Measurements from ENCODE around the gene TEC.
"Not testable (repeated sequence)": the region's sequence is repeated elsewhere in the genome, so short reads cannot be mapped to it uniquely, and the experiment has no call there.

The TEC gene

DNA sequence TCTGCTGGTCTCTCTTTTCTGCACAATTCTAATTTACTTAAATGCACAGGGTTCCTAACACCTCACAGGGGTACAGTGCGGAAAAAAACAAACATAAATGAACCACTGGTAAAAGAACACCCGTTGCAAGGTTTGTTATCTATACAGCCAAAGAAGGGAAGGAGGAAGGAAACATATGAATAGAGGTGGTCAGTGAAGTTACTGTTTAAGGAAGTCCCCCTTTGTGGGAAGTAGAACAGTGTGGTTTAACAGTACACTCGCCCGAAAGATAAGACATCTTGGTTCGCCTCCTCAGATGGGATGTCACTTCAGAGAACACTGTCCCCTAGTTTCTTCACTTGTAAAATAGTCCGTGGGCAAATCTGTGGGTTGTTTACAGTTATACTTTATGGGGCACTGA lies 57.5 kb downstream of the TEC start:
- DNase-seq, result no peak
- intact Hi-C loops (cut with DNase I), result no loop called here

DNA sequence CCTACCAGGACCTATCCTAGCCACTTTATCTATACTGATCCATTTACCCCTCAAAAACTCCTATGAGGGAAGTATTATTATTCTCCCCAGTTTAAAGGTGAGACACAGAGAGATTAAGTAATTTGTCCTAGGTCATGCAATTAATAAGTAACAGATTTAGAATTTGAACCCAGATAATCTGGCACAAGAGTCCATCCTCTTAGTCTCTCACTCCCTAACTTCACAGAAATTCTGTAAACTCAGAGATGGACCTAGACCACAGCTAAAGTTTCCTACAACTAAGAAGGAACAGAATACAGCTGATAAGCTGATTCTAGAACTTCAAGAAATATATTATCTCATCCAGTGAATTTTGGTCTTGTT lies 58.7 kb downstream of the TEC start:
- intact Hi-C loops (cut with DNase I), result no loop called here
- no peak for DNase-seq

DNA sequence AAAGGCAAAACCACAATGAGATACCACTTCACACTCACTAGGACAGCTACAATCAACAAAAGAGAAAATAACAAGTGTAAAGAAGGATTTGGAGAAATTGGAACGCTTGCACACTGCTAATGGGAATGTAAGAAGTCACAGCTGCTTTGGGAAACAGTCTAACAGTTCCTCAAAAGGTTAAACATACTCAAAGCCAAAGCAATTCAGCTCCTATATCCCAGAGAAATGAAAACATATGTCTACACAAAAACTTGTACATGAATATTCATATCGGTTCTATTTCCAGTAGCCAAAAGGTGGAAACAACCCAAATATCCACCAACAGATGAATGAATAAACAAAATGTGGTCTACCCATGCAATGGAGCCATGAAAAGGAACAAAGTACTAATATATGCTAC lies 64.0 kb downstream of the TEC start:
- DNase-seq, result no peak
- intact Hi-C loops (cut with DNase I), result no loop called here

DNA sequence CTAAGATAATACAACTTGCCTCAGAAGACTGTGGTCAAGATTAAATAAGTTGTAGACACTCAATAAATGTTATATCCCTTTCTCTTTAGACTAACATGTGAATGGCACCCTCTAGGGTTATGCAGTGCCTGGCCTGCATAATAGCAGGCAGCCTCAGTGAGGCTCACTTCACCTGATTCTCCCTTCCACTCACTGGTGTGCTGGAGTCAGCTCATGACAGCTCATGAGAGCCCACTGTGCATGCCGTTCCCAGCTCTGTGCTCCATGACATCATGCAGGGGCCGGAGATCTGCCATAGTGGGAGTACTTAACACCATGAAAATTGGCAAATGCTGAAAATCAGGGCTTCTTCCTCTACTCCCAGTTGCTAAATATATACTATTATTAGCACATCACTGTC lies 64.5 kb downstream of the TEC start:
- DNase-seq, result no peak
- intact Hi-C loops (cut with DNase I), result no loop called here

DNA sequence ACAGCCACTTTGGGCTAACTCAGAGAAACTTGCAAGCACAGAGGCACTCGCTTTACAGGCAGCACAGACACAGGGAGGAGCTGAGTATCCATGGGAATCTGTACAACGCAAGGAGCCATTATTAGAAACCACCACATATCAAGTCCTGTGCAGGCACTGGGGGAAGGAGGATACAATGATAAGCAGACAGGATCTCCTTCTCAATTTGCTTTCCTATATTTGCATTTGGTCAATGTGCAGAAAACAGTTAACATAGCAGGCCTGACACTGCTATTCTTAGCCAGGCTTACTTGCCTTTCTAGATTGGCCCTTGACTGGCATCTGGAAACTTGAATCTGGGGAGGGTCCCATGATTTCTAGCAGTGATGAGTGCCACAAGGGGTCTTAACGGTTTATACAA lies 65.8 kb downstream of the TEC start:
- intact Hi-C loops (cut with DNase I), result no loop called here
- no peak for DNase-seq

DNA sequence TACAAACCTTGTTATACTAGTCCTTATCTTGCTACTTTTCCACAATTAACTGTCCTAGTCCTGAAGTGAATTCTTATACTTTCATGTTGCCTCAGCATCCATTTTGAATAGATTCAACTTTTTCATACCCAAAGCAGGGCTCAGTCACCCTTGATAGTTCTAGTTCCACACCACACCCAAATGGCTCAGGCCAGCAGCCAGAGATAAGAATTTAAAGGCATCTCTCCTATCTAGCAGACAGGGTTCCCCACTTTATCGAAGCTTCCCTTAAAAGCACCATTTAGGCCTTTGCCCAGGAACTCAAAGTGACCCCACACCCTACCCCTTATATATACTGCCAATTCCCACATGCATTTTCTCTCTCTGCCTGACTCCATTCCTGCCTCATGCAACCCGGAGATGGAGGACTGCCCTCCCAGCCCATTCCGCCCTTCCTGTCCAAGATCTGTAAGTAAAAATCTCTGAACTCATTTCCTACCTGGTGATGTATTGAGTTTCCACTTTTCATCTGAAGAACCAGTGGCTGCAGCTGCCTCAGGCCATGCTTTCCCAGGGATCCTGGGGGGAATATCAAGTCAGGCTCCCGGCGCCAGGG lies 71.9 kb downstream of the TEC start:
- intact Hi-C loops (cut with DNase I), result no loop called here
- DNase-seq, result no peak

DNA sequence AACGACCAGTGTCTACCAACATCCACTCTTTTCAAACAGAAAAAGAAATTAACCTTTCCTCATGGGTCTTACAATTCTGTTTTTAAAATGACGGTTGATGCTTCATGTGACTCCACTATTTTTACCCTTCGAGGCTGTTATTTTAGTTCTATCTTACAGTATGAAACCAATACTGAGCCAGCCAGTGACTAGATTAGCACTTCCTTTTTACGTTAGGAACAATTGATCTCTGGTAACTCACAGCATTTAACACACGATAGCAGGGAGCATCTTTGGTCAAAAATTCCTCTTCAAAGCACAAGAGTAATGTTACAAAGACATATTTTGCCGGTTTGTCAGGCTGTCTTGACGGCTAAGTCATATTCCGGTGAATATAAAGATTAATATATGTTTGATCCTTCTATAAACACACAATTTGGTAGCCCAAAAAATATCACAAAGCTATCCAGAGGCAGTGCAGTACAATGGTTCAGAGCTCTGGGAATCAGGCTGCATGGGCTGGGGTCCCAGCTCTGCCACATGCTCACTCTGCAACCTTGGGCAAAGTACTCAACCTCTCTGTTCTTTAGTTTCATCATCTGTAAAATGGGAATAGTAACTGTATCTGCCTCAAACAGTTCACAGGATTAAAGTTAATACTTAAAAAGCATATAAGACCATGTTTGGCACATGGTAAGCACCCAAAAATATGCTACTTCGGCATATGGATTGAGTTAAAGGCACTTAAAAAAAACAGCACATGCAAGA lies 72.7 kb downstream of the TEC start:
- DNase-seq, result no peak
- intact Hi-C loops (cut with DNase I), result no loop called here

DNA sequence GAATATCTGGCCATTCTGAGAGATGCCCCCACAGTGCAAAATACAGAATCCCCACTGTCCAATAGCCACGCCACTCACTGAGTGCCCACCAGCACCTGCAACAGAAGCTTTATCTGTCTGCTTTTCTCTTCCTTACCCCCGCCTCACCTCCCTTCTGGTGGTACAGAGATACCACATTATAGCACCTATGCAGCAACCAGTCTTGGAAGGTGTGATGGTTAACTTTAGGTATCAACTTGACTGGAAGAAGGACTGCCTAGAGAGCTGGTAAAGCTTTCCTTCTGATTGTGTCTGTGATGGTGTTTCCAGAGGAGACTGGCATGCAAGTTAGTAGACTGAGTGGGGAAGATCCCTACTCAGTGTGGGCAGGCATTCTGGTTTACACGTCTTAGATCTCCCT lies 73.8 kb downstream of the TEC start:
- no peak for DNase-seq
- intact Hi-C loops (cut with DNase I), result no loop called here

DNA sequence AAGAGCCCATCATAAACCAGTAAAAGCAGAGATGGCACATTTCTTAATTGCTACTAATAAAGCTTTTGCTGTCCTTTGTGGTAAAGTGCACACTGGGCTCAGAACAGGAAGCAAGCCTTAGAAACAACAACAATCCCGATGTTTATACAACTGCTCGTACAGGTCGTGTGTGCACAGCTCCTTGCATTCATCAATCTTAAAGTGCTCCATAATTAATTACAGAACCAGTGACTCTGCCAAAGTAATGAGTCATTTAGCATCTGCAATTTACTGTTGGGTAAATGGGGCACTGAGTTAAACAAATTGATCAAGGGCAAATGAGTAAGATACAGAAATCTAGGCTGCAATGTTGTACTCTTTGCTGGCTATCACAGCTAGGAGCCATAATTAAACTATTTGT lies 74.3 kb downstream of the TEC start:
- intact Hi-C loops (cut with DNase I), result no loop called here
- no peak for DNase-seq

DNA sequence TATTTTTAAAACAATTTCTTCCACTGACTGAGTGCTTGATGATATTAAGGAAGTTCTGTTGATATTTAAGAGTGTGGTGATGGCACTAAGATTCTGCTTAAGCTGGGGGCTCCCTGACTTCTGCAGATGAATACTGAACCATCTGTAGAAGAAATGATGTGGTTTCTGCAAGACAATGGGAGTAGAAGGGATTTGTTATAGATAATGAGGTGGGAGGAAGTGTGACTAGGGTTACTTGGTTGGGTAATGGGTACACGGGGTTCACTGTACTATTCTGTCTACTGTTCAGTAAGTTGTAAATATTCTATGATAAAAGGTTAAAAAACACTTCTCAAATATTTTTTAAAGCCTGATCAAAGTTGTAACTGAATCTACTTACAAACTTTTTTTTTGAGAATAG lies 74.7 kb downstream of the TEC start:
- intact Hi-C loops (cut with DNase I), result no loop called here

DNA sequence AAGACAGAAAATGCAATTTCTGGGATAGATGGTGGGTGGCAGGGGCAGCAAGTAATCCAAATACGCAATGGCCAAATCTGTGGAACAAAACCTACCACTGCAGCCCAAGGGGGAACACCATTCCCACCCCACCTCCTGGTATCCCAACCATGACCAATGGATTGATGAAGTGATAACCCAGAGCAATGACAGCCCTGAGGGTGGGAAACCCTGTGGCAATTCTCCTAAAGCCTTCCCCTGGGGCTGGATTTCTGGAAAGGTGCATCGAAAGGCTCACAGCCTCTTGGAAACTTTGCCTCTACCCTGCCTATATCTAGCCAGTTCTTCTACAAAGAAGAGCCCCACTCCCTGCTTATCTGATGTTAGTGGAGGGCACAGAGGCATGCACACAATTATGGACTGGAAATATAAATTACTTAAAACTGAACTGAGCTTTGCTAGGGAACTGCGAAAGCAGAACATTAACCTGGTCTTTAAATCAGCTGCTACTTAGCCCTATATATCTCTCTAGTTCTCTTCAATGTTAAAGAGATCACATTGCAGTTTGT lies 75.6 kb downstream of the TEC start:
- no peak for DNase-seq
- intact Hi-C loops (cut with DNase I), result no loop called here

More for the DNA sequence above, 74.7 kb downstream of the TEC start:
- no peak for DNase-seq

DNA sequence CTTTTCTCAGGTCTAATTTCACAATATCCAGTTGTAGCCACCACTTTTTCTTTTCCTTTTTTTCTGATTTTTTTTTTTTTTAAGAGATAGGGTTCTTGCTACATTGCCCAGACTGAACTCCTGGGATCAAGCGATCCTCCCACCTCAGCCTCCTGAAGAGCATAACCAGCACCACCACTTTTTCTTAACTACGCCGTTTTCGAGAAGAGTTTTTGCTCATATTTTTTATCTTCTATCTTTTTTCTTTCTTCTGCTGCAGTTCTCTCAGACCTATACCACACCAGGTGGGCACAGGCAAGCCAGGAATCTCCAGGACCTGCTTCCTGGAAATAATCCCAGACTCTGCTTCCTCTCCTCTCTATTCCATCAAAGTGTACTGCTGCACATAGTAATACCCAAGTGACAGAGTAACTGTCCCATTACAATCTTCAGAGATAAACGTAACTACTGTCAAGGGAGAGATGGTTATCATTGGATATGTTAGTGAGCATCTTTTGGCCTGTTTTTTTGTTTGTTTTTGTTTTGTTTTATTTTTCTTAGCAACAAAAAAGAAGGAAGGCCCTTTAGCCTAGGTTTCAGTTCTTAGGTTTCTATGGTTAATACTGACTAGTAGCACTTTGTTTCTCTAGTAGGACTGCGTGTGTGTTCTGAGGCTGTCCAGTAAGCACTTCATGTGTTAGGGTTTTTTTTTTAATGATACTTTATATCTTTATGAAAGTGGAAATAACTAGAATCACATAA lies 76.4 kb downstream of the TEC start:
- intact Hi-C loops (cut with DNase I), result no loop called here
- DNase-seq, result no peak

DNA sequence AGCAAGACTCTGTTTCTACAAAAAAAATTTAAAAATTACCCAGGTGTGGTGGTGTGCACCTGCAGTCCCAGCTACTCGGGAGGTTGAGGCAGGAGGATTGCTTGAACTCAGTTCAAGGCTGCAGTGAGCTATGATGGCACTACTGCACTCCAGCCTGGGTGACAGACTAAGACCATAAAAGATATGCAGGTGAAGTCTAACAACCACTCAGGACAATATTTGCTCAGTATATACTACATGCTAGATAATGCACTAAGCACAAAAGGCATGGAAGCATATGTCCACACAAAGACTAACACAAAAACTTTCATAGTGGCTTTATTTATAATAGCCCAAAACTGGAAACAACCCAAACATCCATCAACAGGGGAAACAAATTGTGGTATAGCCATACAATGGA lies 77.9 kb downstream of the TEC start:
- intact Hi-C loops (cut with DNase I), result no loop called here
- no peak for DNase-seq

DNA sequence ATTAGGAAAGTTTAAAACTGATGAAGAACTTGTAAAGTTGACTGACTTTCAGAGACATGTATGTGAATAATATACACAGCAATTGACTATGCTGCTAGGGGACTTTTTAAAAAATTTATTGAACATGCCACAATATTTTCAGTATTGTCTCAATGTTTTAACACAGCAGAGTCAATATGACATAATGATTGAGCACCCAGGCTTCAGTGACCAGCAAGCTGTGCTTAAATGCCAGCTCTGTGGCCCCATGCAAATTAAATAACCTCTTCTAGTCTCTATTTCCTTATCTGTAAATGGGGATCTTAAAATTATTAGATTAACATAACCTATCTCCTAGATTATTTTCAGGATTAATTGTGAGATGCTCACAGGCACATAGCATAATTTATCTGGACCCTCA lies 78.8 kb downstream of the TEC start:
- intact Hi-C loops (cut with DNase I), result no loop called here
- no peak for DNase-seq

DNA sequence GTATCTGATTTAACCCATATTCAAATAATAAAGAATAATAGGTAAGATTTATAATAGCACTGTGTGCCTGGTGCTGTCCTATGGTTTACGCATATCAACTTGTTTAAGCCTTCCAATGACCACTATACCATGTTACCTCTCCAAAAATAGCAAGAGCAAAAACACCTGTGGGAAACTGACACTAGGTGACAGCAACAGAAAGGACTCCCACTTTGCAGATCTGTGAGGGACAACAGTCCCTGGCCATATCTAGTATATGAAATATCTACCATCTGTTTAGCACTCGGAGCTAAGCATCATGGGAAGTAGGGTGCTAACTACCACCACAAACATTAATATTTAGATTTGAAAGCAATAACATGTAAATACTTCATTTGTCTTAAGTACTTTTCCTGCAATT lies 79.9 kb downstream of the TEC start:
- intact Hi-C loops (cut with DNase I), result no loop called here
- no peak for DNase-seq

DNA sequence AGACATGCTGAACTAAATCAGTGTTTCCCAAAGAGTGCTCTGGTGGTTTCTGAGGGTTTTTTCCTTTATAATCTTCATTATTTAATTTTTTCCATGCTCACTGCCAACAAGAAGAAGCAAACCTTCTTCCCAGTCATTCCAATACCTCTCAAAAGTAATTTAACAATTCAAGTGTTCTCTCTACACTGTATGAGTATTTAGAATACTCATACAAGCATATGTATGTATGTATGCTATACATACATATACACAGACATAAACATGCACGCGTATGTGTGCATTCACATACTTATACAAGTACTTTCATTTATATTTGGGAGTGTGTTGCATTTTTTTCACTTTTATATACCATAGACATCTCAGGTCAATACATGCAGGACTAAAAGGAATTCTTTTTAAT lies 81.2 kb downstream of the TEC start:
- intact Hi-C loops (cut with DNase I), result no loop called here
- no peak for DNase-seq

DNA sequence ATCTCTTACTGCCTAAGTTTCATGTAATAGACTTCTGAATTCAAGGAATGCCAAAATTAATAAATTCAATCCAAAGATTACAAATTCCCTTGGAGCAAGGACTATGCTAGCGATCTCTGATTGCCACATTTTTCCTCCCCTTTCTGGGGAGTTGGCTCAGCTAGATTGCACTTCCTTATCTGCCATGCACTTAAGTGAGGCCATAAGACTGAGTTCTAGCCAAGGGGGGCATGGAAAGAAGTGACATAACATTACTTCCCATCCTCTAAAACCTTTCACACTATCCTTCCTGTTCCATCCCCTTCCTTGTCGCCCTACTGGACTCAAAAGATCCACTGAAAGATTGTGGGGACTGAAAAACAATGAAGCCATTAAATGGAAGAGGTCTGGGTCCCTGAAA lies 81.8 kb downstream of the TEC start:
- intact Hi-C loops (cut with DNase I), result no loop called here
- no peak for DNase-seq

DNA sequence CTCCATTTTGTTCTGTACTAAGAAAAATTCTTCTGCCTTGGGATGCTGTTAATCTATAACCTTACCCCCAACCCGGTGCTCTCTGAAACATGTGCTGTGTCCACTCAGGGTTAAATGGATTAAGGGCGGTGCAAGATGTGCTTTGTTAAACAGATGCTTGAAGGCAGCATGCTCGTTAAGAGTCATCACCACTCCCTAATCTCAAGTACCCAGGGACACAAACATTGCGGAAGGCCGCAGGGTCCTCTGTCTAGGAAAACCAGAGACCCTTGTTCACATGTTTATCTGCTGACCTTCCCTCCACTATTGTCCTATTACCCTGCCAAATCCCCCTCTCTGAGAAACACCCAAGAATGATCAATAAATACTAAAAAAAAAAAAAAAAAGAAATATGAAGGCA lies 82.6 kb downstream of the TEC start:
- DNase-seq; intact Hi-C loops (cut with DNase I): not testable (repeated sequence)

DNA sequence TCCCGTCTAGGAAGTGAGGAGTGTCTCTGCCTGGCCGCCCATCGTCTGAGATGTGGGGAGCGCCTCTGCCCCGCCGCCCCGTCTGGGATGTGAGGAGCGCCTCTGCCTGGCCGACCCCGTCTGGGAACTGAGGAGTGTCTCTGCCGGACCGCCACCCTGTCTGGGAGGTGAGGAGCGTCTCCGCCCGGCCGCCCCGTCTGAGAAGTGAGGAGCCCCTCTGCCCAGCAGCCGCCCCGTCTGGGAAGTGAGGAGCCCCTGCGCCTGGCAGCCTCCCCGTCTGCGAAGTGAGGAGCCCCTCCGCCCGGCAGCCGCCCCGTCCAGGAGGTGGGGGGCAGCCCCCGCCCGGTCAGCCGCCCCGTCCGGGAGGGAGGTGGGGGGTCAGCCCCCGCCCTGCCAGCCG lies 83.2 kb downstream of the TEC start:
- intact Hi-C loops (cut with DNase I); DNase-seq: not testable (repeated sequence)

DNA sequence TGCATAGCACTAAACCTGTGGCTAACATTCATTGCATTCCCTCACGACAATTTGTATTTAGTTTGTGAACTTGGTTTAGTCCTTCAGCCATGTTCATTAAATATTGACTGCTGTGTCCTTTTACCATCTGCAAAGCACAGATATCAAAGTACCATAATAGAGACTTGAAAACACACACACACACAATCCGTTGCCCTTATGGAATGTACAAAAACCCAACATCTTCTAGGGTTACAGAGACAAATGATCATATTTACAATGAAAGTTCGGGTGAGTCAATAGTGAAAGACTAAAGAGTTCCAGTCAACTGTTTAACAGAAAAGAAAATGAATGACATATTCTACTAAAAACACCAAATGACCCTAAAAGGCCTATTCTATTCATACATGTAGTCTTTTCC lies 84.8 kb downstream of the TEC start:
- intact Hi-C loops (cut with DNase I), result no loop called here
- no peak for DNase-seq

DNA sequence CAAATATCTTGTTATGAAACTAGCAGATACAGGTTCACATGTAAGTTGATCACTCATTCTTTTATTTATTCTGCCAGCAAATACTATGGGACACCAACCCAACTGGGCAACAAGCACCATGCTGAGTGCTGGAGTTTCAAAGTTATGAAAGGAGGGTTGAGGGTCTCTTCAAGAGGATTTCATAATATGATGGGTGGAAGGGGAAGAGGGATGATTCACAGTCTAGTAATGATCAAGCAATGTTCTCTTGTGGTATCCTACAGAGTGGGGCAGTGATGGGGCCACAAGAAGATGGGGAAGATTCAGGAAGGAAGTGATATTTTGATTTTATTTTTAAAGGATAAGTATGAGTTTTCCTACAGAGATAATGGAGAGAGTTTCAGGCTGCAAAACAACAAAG lies 89.4 kb downstream of the TEC start:
- no peak for DNase-seq
- intact Hi-C loops (cut with DNase I), result no loop called here
